Mucosa of gallbladder (tissue), 1 donor: ENCODE measurements around the gene PTPRN2. TPM values are rescaled to one million over a fixed set of nuclear protein-coding genes. Genes with fewer than 3 reads are reported as not detected.
"Not testable (repeated sequence)": the region's sequence is repeated elsewhere in the genome, so short reads cannot be mapped to it uniquely, and the experiment has no call there.

Experiments used
- DNase-seq: peaks from one replicate; pipeline ENCODE4 v3.0.0-alpha.2; 2020; ENCODE audit warnings: low spot score
- total RNA-seq: library from RNA; stranded (reverse); gene quantifications from one replicate; pipeline ENCODE4 v1.2.1, GENCODE V29; 2021
- donor health status: DM: no; HTN: no; CAD: no.

The PTPRN2 gene
- total RNA-seq, 1 donor from 2014 or later: 11.9 TPM

- DNase-seq: no peak
Measured at GRCh38 chr7:158302274-158303070, 285.2 kb downstream of the PTPRN2 start.

GRCh38 chr7:158301207-158301606 lies 286.4 kb downstream of the PTPRN2 start:
- DNase-seq: no peak

GRCh38 chr7:158300427-158300826 lies 287.2 kb downstream of the PTPRN2 start:
- no peak for DNase-seq

- DNase-seq: no peak
Measured at GRCh38 chr7:158299607-158300006, 288.0 kb downstream of the PTPRN2 start.

- DNase-seq: no peak
Measured at GRCh38 chr7:158296798-158297104, 290.9 kb downstream of the PTPRN2 start.

- DNase-seq: no peak
Measured at GRCh38 chr7:158295966-158296797, 291.4 kb downstream of the PTPRN2 start.

GRCh38 chr7:158294468-158295215 lies 293.0 kb downstream of the PTPRN2 start:
- DNase-seq: not testable (repeated sequence)

GRCh38 chr7:158292948-158293347 lies 294.7 kb downstream of the PTPRN2 start:
- DNase-seq: no peak

- DNase-seq: no peak
Measured at GRCh38 chr7:158291998-158292397, 295.6 kb downstream of the PTPRN2 start.

- DNase-seq: no peak
Measured at GRCh38 chr7:158289761-158290523, 297.7 kb downstream of the PTPRN2 start.

GRCh38 chr7:158289231-158289630 lies 298.4 kb downstream of the PTPRN2 start:
- no peak for DNase-seq

GRCh38 chr7:158286210-158286609 lies 301.4 kb downstream of the PTPRN2 start:
- DNase-seq: no peak

- no peak for DNase-seq
Measured at GRCh38 chr7:158285383-158285770, 302.2 kb downstream of the PTPRN2 start.

- DNase-seq: no peak
Measured at GRCh38 chr7:158284617-158285382, 302.8 kb downstream of the PTPRN2 start.

GRCh38 chr7:158284121-158284520 lies 303.5 kb downstream of the PTPRN2 start:
- no peak for DNase-seq

GRCh38 chr7:158283016-158283974 lies 304.3 kb downstream of the PTPRN2 start:
- no peak for DNase-seq

GRCh38 chr7:158282461-158283001 lies 305.1 kb downstream of the PTPRN2 start:
- no peak for DNase-seq

GRCh38 chr7:158281441-158281840 lies 306.2 kb downstream of the PTPRN2 start:
- no peak for DNase-seq

GRCh38 chr7:158280448-158281144 lies 307.0 kb downstream of the PTPRN2 start:
- no peak for DNase-seq
